H1 (cell line): Measurements from ENCODE around the gene WNK4. TPM values are rescaled to one million over a fixed set of nuclear protein-coding genes. Genes with fewer than 3 reads are reported as not detected.

ENCODE experiments used
- CTCF ChIA-PET: fragments of 300-600 bp; sonication (Branson Sonifier 250); formaldehyde crosslinking; loops from one replicate; lab custom pipeline; 2021; ENCODE audit not compliant: partially characterized antibody; lab: Charles Lee
- POLR2A ChIA-PET: fragments of 300-600 bp; sonication (Branson Sonifier 250); formaldehyde crosslinking; loops from one replicate; lab custom pipeline; 2021; ENCODE audit warnings: inconsistent platforms; ENCODE audit not compliant: partially characterized antibody; lab: Charles Lee
- DNase-seq, 2 experiments: peaks; one replicate each; pipeline versions ENCODE4 v3.0.0 to v3.0.0-alpha.2; 2010 to 2022; ENCODE audit warnings: low spot score in 2 of 2, low read depth in 1 of 2, mixed read lengths in 1 of 2
- FAIRE-seq: peaks from 2 replicates; lab custom pipeline; 2011; peaks lifted over from hg19 to GRCh38; lab: Jason Lieb, UNC
- H2AFZ ChIP-seq: 2 replicates; pipeline ENCODE4 v1.8.1; 2012; ENCODE audit warnings: low read length, inconsistent platforms
- H2AK5ac ChIP-seq: 2 replicates; pipeline ENCODE4 v1.6.1; 2013; ENCODE audit warnings: low read depth, low read length
- H2BK120ac ChIP-seq: replicated peaks from 2 replicates; pipeline ENCODE3; 2013; ENCODE audit warnings: low read depth, low read length, inconsistent platforms
- H2BK12ac ChIP-seq: 2 replicates; pipeline ENCODE4 v1.6.1; 2013; ENCODE audit warnings: low read depth, low read length
- H2BK15ac ChIP-seq: 2 replicates; pipeline ENCODE4 v1.6.1; 2013; ENCODE audit warnings: low read length
- H2BK20ac ChIP-seq: 2 replicates; pipeline ENCODE4 v1.6.1; 2013; ENCODE audit warnings: low read length
- H2BK5ac ChIP-seq: 2 replicates; pipeline ENCODE4 v1.6.1; 2013; ENCODE audit warnings: low read depth, low read length
- H3K14ac ChIP-seq: 2 replicates; pipeline ENCODE4 v1.6.1; 2013; ENCODE audit warnings: inconsistent platforms; ENCODE audit not compliant: insufficient read length
- H3K18ac ChIP-seq: 2 replicates; pipeline ENCODE4 v1.6.1; 2013; ENCODE audit warnings: low read length; ENCODE audit errors: extremely low read depth
- H3K23ac ChIP-seq: 2 replicates; pipeline ENCODE4 v1.6.1; 2013; ENCODE audit warnings: inconsistent platforms; ENCODE audit not compliant: insufficient read length
- H3K23me2 ChIP-seq: 2 replicates; pipeline ENCODE4 v1.6.1; 2013; ENCODE audit warnings: low read depth, low read length
- H3K27ac ChIP-seq: 2 replicates; pipeline ENCODE4 v1.6.1; 2011; ENCODE audit warnings: low read depth, low read length, inconsistent platforms
- H3K27me3 ChIP-seq, 4 experiments: replicated peaks in 1 of 4; 1 replicate in 1 of 4; 2 replicates in 3 of 4; pipeline versions ENCODE4 v1.6.1 to v1.8.1; 2011 to 2013; ENCODE audit warnings: low read length in 3 of 4, mild to moderate bottlenecking in 3 of 4, inconsistent platforms in 2 of 4, mixed read lengths in 2 of 4, moderate library complexity in 1 of 4; ENCODE audit not compliant: control insufficient read depth in 3 of 4, insufficient read depth in 3 of 4; ENCODE audit errors: extremely low read depth in 1 of 4
- H3K36me3 ChIP-seq, 4 experiments: 2 replicates each; pipeline versions ENCODE4 v1.6.1 to v1.8.1; 2011 to 2013; ENCODE audit warnings: mild to moderate bottlenecking in 4 of 4, low read length in 3 of 4, moderate library complexity in 2 of 4, control low read depth in 1 of 4, inconsistent platforms in 1 of 4; ENCODE audit not compliant: insufficient read depth in 4 of 4, control insufficient read depth in 2 of 4
- H3K4ac ChIP-seq: replicated peaks from 2 replicates; pipeline ENCODE3; 2013; ENCODE audit warnings: low read length, low read depth, mixed read lengths, inconsistent platforms; ENCODE audit not compliant: insufficient read length
- H3K4me1 ChIP-seq, 4 experiments: replicated peaks in 1 of 4; 1 replicate in 1 of 4; 2 replicates in 3 of 4; pipeline versions ENCODE4 v1.6.1 to v1.8.1; 2011 to 2013; ENCODE audit warnings: low read length in 3 of 4, inconsistent platforms in 2 of 4, mixed read lengths in 1 of 4; ENCODE audit not compliant: insufficient read depth in 4 of 4, control insufficient read depth in 3 of 4
- H3K4me2 ChIP-seq, 2 experiments: 2 replicates each; pipeline versions ENCODE4 v1.6.1 to v1.8.1; 2011 to 2013; ENCODE audit warnings: low read depth in 2 of 2, low read length in 2 of 2, control low read depth in 1 of 2, inconsistent platforms in 1 of 2, mild to moderate bottlenecking in 1 of 2; ENCODE audit not compliant: insufficient read depth in 1 of 2
- H3K4me3 ChIP-seq, 4 experiments: fragments of 200-600, 300-600 bp in 1 of 4; sonication (generic), shearing (Covaris generic), sonication (Bioruptor Twin) in 1 of 4; 2 replicates each; pipeline versions ENCODE4 v1.5.1 to v1.8.1; 2011 to 2016; ENCODE audit warnings: low read length in 4 of 4, low read depth in 3 of 4, control low read depth in 2 of 4, inconsistent platforms in 2 of 4, mild to moderate bottlenecking in 2 of 4, mixed read lengths in 1 of 4, moderate library complexity in 1 of 4; ENCODE audit not compliant: insufficient read depth in 2 of 4; ENCODE audit errors: extremely low read depth in 1 of 4
- H3K56ac ChIP-seq: replicated peaks from 2 replicates; pipeline ENCODE3; 2013; ENCODE audit warnings: low read depth, mild to moderate bottlenecking, mixed read lengths, low read length, inconsistent platforms; ENCODE audit not compliant: insufficient read length
- H3K79me1 ChIP-seq: 2 replicates; pipeline ENCODE4 v1.6.1; 2013; ENCODE audit warnings: low read depth, low read length, control low read depth
- H3K79me2 ChIP-seq, 2 experiments: 2 replicates each; pipeline versions ENCODE4 v1.6.1 to v1.8.1; 2012 to 2013; ENCODE audit warnings: low read length in 2 of 2, mild to moderate bottlenecking in 2 of 2, inconsistent platforms in 1 of 2; ENCODE audit not compliant: insufficient read depth in 2 of 2, control insufficient read depth in 1 of 2
- H3K9ac ChIP-seq, 4 experiments: replicated peaks in 1 of 4; 1 replicate in 1 of 4; 2 replicates in 3 of 4; pipeline versions ENCODE4 v1.6.1 to v1.8.1; 2011 to 2013; ENCODE audit warnings: low read depth in 3 of 4, low read length in 3 of 4, control low read depth in 2 of 4, mild to moderate bottlenecking in 2 of 4, moderate library complexity in 2 of 4, inconsistent platforms in 1 of 4; ENCODE audit errors: extremely low read depth in 1 of 4
- H3K9me3 ChIP-seq, 2 experiments: 2 replicates each; pipeline versions ENCODE4 v1.6.1 to v1.8.1; 2012 to 2013; ENCODE audit warnings: mild to moderate bottlenecking in 2 of 2, moderate library complexity in 2 of 2, control low read depth in 1 of 2, inconsistent platforms in 1 of 2, low read depth in 1 of 2, low read length in 1 of 2, mixed read lengths in 1 of 2; ENCODE audit not compliant: insufficient read depth in 2 of 2
- H4K20me1 ChIP-seq, 2 experiments: replicated peaks in 1 of 2; 2 replicates each; pipeline versions ENCODE3 to v1.8.1; 2011 to 2013; ENCODE audit warnings: inconsistent platforms in 2 of 2, low read length in 2 of 2, mild to moderate bottlenecking in 1 of 2; ENCODE audit not compliant: insufficient read depth in 2 of 2, control insufficient read depth in 1 of 2
- H4K5ac ChIP-seq: 2 replicates; pipeline ENCODE4 v1.6.1; 2013; ENCODE audit warnings: low read length, low read depth, mixed read lengths, inconsistent platforms; ENCODE audit not compliant: insufficient read length
- H4K8ac ChIP-seq: 2 replicates; pipeline ENCODE4 v1.8.0; 2013; ENCODE audit warnings: mild to moderate bottlenecking, moderate library complexity, low read length, inconsistent platforms; ENCODE audit not compliant: insufficient read depth; ENCODE audit errors: extremely low read depth
- H4K91ac ChIP-seq: replicated peaks from 2 replicates; pipeline ENCODE3; 2013; ENCODE audit warnings: low read length, mixed read lengths, inconsistent platforms; ENCODE audit not compliant: insufficient read length
- EZH2 ChIP-seq: fragments of 200-600 bp; sonication (generic); IDR thresholded peaks from 2 replicates; pipeline ENCODE4 v1.7.1; 2012; ENCODE audit warnings: low read depth, mild to moderate bottlenecking, moderate library complexity, low read length, inconsistent platforms; ENCODE audit not compliant: severe bottlenecking
- RNF2 ChIP-seq: fragments of 200-900, 300-1000 bp; sonication (generic); IDR thresholded peaks from 2 replicates; pipeline ENCODE4 v1.7.1; 2016; ENCODE audit warnings: borderline replicate concordance, low read depth, mild to moderate bottlenecking, antibody characterized with exemption, low read length; ENCODE audit not compliant: poor library complexity, severe bottlenecking; ENCODE audit errors: missing control alignments
- WGBS, 2 experiments: shearing (Covaris generic) in 1 of 2; methylation state at CpG; one replicate each; pipeline versions ENCODE4 v1.1.6 to v1.1.7; 2013 to 2015; ENCODE audit warnings: low lambda C conversion rate in 2 of 2, mixed read lengths in 2 of 2, inconsistent platforms in 1 of 2, low coverage in 1 of 2, missing lambda C conversion rate in 1 of 2; ENCODE audit not compliant: insufficient replicate concordance in 2 of 2, insufficient coverage in 1 of 2, insufficient read length in 1 of 2; ENCODE audit errors: extremely low coverage in 1 of 2, missing lambda C conversion rate in 1 of 2; 5-methylcytosine and 5-hydroxymethylcytosine counted together
- polyA plus RNA-seq, 7 experiments: library from polyadenylated mRNA; depleted of rRNA in 3 of 7; stranded (reverse) in 5 of 7; unstranded in 2 of 7; fragments of >200 nt in 5 of 7; fragments of 200-250 nt in 2 of 7; gene quantifications; 1 replicate in 5 of 7; 2 replicates in 1 of 7; 4 replicates in 1 of 7; pipeline versions ENCODE4 v1.2.1 to v1.2.3, GENCODE V29; 2011 to 2013; ENCODE audit warnings: missing spikeins in 2 of 7, mixed read lengths in 2 of 7
- total RNA-seq: library from RNA; stranded (reverse); fragmentation: NEBNext Ultra II Directional; extraction: Animal tissue kit (Norgen Biotek cat#: 25700); gene quantifications from 2 replicates; pipeline ENCODE4 v1.2.1, GENCODE V29; 2021

The WNK4 gene
- total and polyA plus RNA-seq, 2 of the 8 experiments (the other 6 are each of a cell fraction or from before 2014, with no cell fraction given), result 0.21 to 1.7 TPM

DNA sequence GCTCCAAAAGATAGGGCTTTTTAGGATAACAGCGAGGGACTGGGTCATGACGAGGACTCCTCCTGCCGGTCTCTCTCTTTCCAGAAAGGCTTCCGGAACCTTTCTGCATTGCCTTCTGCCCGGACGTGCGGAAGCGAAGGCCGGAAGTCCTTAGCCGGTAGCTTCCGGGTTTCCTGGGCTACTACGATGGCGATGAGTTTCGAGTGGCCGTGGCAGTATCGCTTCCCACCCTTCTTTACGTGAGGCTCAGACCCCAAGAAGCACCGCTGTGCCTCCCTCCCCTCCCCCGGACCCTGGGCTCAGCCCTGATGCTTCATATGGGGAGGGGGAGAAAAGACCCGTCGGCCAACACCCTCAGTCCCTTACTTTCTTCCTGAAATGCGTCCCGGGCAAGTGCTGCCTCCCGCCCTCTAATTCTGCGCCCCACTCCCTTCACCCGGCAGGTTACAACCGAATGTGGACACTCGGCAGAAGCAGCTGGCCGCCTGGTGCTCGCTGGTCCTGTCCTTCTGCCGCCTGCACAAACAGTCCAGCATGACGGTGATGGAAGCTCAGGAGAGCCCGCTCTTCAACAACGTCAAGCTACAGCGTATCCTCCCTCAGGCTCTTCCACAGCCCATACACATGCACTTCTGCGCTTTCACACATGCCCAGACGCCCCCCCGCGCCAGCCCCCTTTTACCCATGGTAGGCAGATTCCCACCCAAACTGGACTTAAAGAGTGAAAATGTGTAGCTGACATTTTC lies 6.9 kb upstream of the WNK4 start, which contains the start of gene VPS25:
Gene VPS25 (plus strand): TSS at position 160 of the 746 bp plus-strand sequence. CDS start 27 bp downstream, at position 187.
- Histone ChIP-seq H2BK120ac (no peak within 1 kb of the TSS), H3K4me3 (peak within 1 kb of the TSS; percentile 80 to 94 (median 84)), H3K14ac (no peak within 1 kb of the TSS), H2AK5ac (no peak within 1 kb of the TSS), H4K5ac (peak within 1 kb of the TSS; percentile 74), H3K27me3 (no peaks in the 10 kb centered on the region), H3K79me1 (0 out of 2 replicates have a peak, but pooled peaks cover 4% of the 10 kb centered on the region), H3K79me2 (no peaks in the 10 kb centered on the region), H4K91ac (peak within 1 kb of the TSS; percentile 20), H3K9me3 (no peaks in the 10 kb centered on the region), H3K23ac (no peak within 1 kb of the TSS), H3K27ac (peak within 1 kb of the TSS; percentile 79; the same call in 1 of the 2 replicates), H3K4me1 (no peaks in the 10 kb centered on the region), H4K20me1 (no peaks in the 10 kb centered on the region), H3K56ac (peak within 1 kb of the TSS; percentile 56), H2BK12ac (no peak within 1 kb of the TSS), H2BK20ac (no peak within 1 kb of the TSS), H3K18ac (no peak within 1 kb of the TSS), H3K4me2 (peak within 1 kb of the TSS; percentile 68 to 94), H4K8ac (peak within 1 kb of the TSS; percentile 99; the same call in 1 of the 2 replicates), H2BK5ac (peak within 1 kb of the TSS; percentile 41; the same call in 1 of the 2 replicates), H2BK15ac (no peak within 1 kb of the TSS), H3K9ac (peak within 1 kb of the TSS; percentile 69 to 92 (median 81)), H3K23me2 (peaks cover 5% of the 10 kb centered on the region; the same call in 1 of the 2 replicates), H2AFZ (peak within 1 kb of the TSS; percentile 84), H3K4ac (no peak within 1 kb of the TSS), H3K36me3 (peaks cover 0 to 14% (median 7%) of the 10 kb centered on the region in 4 experiments; a peak in 5 of 8 replicates)
- FAIRE-seq, result no peak
- ChIA-PET CTCF (interaction anchor here (0.5 to 3.5 kb wide), 9 partner anchors 11 to 216 kb away, joined by 3 to 30 read pairs (median 3); partner anchors contain the start of genes BECN1 and RAMP2), POLR2A (interaction anchor here (0.7 to 2.4 kb wide), 16 partner anchors 9 to 220 kb away, joined by 3 to 15 read pairs (median 3); partner anchors contain the start of genes CNTD1, COA3 and HSD17B1)
- WGBS, 2 experiments, result 2% methylated on average over 36 of the region's 39 CpGs; no CpG with 5 or more reads in 1 of the 2 experiments
- peak in 1 of 2 experiments; percentile 83 for DNase-seq
- no peak for TF ChIP-seq EZH2
- no peak for TF ChIP-seq RNF2
